Activated naive CD4-positive, alpha-beta T cell treated with anti-CD3 and anti-CD28 coated beads, Interleukin-2, amount 50 U/mL, for 24 hours (primary cell): ENCODE data around the gene ABCC5.
A peak's percentile ranks its signal among the peaks of the same experiment; 100 is the strongest.

Source experiments
- H3K27ac Mint-ChIP-seq: one replicate; pipeline ENCODE4 v1.8.0; 2021; ENCODE audit warnings: mild to moderate bottlenecking, mixed read lengths
- H3K27me3 Mint-ChIP-seq: one replicate; pipeline ENCODE4 v1.8.0; 2021; ENCODE audit warnings: mixed read lengths
- H3K36me3 Mint-ChIP-seq: one replicate; pipeline ENCODE4 v1.8.0; 2021; ENCODE audit warnings: mixed read lengths
- H3K4me1 Mint-ChIP-seq: one replicate; pipeline ENCODE4 v1.8.0; 2021; ENCODE audit warnings: mixed read lengths
- H3K4me3 Mint-ChIP-seq: one replicate; pipeline ENCODE4 v1.8.0; 2021; ENCODE audit warnings: mild to moderate bottlenecking, mixed read lengths
- H3K9me3 Mint-ChIP-seq: one replicate; pipeline ENCODE4 v1.8.0; 2021; ENCODE audit warnings: mixed read lengths

The ABCC5 gene

DNA sequence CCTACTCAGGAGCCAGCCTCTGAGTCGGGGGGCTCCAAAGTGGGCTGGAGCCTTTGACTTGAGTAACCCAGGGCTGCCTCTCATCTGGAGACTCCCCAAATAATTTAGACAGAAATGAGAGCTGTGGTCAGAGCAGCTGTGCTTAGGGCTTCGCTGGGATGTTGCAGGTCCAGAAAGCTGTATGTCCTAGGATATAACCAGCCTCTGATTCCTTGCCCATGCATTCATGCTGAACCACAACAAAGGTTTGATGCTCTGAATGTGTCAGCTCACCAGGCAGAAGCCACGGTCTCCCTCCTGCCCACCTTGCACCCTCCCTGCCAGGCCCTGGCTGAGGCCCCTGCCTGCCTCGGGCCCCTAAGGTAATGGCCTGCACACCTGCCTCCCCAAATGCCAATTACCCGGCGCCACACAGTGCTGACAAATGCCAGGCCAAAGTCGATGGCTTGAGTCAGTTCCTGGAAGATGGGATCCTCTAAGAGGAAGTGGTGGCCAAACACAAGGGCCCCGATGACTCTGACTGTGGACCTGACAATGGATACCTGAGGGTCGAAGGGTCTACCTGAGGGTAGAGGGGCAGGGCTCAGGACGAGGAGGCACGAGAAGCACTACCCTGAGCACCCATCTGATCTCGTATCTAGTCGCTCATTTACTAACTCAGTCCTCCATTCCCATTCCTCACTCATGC lies 111.3 kb downstream of the ABCC5 start:
- H3K9me3 Mint-ChIP-seq = no peaks in the 10 kb centered on the region
- H3K36me3 Mint-ChIP-seq = no peaks in the 10 kb centered on the region
- H3K27me3 Mint-ChIP-seq = no peaks in the 10 kb centered on the region
- no peaks in the 10 kb centered on the region for H3K4me1 Mint-ChIP-seq
- no peak overlapping the region for H3K27ac Mint-ChIP-seq
- no peak overlapping the region for H3K4me3 Mint-ChIP-seq

DNA sequence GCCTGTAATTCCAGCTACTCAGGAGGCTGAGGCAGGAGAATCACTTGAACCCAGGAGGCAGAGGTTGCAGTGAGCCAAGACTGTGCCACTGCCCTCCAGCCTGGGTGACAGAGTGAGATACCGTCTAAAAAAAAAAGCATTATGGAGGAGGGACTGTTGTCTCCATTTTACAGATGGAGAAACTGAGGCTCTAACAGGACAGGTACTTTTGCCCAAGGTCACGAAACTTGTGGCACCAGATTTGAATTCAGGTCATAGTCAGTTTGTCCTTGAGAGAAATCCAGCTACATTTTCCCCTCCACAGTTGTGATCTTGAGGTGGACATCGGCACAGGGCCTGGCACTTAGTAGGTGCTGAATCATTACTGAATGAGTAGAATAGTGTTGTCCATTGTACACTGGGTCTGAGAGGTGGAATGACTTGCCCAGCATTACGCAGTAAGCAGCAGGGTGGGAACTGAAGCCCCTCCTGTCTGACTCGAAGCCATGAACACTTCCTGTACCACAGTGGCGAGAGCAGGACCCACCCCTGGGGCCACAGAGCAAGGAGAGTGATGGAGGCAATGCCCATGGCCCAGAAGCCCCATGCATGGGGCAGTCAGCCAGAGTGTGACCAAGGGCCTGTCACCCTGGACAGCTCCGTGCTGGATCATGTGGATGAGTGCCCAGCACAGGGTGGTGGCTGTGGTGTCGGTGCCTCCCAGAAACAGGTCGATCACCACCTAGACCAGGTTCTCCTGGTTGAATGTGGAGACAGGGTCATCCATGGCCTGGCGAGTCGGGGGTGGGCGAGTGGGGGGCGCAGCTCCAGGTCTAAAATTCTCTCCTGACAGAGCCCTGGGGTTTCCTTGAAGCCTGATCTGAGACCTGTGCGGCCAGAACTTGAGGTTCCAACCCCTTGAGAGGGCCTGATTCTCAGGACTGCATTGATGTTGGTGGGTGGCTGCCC lies 112.6 kb downstream of the ABCC5 start:
- Mint-ChIP-seq H3K27ac (no peak overlapping the region), H3K9me3 (no peaks in the 10 kb centered on the region), H3K4me1 (no peaks in the 10 kb centered on the region), H3K36me3 (peaks cover 2% of the 10 kb centered on the region), H3K27me3 (no peaks in the 10 kb centered on the region), H3K4me3 (no peak overlapping the region)

DNA sequence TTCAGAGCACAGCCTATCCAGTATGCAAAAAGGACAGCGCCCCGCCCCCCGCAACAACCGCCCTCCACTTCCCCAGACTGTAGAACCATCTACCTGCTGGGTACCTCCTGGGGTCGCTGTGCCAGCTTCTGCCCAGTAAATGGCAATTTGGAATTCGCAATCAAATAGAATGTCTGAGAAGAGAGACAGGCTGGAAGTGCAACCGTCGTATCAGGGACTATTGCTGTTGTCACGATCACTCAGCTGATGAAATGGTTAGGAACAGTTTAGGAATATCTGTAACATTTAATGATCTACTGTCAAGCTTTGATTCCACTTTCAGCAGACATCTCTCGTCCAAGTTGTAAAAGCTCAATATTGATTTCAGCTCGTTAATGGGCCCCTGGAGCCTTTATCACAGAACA lies 119.7 kb downstream of the ABCC5 start:
- H3K4me1 Mint-ChIP-seq = no peaks in the 10 kb centered on the region
- H3K4me3 Mint-ChIP-seq = no peak overlapping the region
- peaks cover 3% of the 10 kb centered on the region for H3K27me3 Mint-ChIP-seq
- peaks cover 3% of the 10 kb centered on the region for H3K36me3 Mint-ChIP-seq
- H3K9me3 Mint-ChIP-seq = no peaks in the 10 kb centered on the region
- H3K27ac Mint-ChIP-seq = no peak overlapping the region

DNA sequence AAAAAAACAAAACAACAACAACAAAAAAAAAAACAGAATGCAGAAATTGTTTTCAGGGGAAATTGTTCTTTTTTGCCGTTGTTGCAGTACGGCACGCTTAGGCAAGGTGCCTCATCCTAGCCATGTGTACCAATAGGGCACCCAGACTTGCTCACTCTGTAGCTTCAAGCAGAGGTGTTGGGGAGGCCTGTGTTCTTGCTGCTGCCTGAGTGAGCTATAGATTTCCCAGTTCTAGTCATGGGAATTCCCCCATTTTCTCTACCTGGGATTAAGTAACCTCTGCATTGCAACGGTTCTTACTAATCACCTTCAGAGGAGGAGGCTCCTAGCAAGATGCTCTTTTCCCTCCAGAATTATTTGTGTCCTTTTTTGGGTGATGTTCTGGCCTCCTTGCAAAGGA lies 120.1 kb downstream of the ABCC5 start:
- Mint-ChIP-seq H3K4me1 (no peaks in the 10 kb centered on the region), H3K27me3 (peaks cover 3% of the 10 kb centered on the region), H3K9me3 (no peaks in the 10 kb centered on the region)

DNA sequence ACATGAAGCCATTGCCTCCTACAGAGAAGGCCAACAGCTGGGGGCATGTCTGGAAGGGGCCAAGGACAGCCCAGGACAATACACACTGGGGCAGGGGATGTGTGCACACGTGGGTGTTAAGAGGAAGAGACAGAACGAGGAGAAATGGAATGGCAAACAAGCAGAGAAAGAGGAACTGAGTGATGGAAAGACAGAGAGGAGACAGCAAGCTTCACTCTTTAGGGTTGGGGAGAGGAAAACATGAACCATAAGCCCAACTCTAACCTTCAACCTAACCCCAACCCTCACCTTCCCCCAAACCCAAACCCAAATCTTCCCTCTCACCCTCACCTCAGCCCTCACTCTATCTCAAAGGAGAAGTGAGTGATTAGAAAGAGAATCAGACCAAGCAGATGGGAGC lies 121.1 kb downstream of the ABCC5 start:
- H3K4me3 Mint-ChIP-seq = no peak overlapping the region
- no peak overlapping the region for H3K27ac Mint-ChIP-seq
- peaks cover 3% of the 10 kb centered on the region for H3K27me3 Mint-ChIP-seq
- no peaks in the 10 kb centered on the region for H3K9me3 Mint-ChIP-seq
- peaks cover 3% of the 10 kb centered on the region for H3K36me3 Mint-ChIP-seq
- no peaks in the 10 kb centered on the region for H3K4me1 Mint-ChIP-seq

More for the DNA sequence above, 120.1 kb downstream of the ABCC5 start:
- Mint-ChIP-seq H3K36me3 (peaks cover 3% of the 10 kb centered on the region), H3K27ac (no peak overlapping the region), H3K4me3 (no peak overlapping the region)

DNA sequence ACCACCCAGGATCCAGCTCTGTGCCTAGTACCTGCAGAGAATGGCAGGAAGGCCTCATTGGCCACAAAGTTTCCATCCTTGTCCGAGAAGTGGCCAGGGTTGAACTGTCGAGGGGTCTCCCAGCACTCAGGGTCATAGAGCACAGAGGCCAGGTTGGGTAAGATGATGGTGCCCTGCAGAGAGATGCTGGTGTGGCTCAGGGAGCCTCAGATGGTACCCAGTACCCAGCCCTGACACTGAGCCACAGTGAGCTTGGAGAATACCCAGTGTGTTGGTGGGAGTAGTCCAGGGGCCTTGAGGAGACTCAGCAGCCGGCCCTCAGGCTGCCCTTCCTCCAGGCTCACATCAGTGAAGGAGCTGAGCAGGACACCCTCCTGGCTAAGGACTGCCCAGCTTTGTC lies 121.5 kb downstream of the ABCC5 start:
- Mint-ChIP-seq H3K27me3 (peaks cover 3% of the 10 kb centered on the region), H3K4me1 (no peaks in the 10 kb centered on the region), H3K4me3 (no peak overlapping the region), H3K27ac (no peak overlapping the region), H3K9me3 (no peaks in the 10 kb centered on the region), H3K36me3 (peaks cover 3% of the 10 kb centered on the region)

DNA sequence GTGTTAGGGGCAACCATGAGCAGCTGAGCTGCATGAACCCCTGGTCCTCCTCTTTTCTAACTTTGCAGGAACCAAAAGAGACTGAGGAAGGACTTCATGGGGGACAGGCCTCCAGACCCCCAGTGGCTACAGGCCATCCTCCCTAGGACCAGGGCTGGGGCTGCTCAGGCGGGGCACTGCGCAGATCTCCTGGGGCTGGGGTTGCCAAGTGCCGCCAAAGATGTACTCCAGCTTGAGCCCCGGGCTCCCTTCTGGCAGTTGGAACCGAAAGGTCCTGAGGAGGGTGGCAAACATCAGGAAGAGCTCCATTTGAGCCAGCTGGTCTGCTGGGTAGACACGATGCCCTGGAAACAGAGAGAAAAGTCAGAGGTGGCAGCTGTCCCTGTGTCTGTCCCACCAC lies 121.9 kb downstream of the ABCC5 start:
- H3K27ac Mint-ChIP-seq = no peak overlapping the region
- H3K36me3 Mint-ChIP-seq = peaks cover 3% of the 10 kb centered on the region
- peaks cover 3% of the 10 kb centered on the region for H3K27me3 Mint-ChIP-seq
- H3K9me3 Mint-ChIP-seq = no peaks in the 10 kb centered on the region
- H3K4me3 Mint-ChIP-seq = no peak overlapping the region
- H3K4me1 Mint-ChIP-seq = no peaks in the 10 kb centered on the region

DNA sequence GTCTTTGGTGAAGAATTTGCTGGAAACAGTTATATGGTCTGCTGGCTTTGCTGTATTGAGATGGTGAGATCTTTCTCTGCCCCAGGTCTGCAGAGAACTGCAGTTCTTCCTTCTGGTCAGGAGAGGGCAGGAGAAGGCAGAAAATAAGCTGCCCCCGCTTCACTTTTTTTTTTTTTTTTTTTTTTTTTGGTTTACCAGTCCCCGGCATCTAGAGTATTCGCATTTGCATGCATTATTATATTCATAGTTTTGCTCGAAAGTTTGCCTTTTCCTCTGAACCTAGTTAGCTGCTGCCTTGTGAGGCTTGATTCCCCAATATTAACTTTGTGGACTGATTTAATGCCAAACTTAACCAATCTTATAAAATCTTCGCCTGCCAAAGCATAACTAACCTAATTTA lies 122.4 kb downstream of the ABCC5 start:
- Mint-ChIP-seq H3K36me3 (peaks cover 3% of the 10 kb centered on the region), H3K27me3 (peaks cover 3% of the 10 kb centered on the region), H3K4me3 (no peak overlapping the region), H3K27ac (no peak overlapping the region), H3K9me3 (no peaks in the 10 kb centered on the region), H3K4me1 (no peaks in the 10 kb centered on the region)

DNA sequence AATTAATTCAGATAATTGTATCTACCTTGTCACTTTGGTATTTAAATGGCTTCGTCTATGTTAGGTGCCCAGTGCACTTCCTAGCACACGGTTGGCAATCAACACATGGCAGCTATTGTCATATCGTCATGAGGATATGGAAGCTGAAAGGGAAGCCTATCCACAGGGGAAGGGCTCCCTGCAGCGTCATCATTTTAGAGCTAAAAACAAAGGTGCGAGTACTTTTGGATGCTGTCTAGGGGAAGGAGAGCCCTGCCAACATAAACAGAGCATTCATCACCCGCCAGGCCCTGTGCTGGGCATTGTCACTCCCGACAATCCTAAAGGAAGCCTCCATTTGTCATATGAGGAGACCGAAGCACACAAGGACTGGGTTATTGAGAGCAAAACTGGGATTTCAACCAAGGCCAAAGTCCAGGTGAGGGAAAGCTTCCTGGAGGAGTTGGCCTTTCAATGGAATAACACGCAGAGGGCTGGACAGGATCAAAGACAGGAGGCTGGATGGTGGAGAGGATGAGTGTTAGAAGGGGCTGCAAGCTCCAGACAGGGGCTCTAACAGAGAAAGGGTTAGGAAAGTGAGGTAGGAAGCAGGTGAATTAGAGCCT lies 125.0 kb downstream of the ABCC5 start:
- Mint-ChIP-seq H3K36me3 (no peaks in the 10 kb centered on the region), H3K9me3 (no peaks in the 10 kb centered on the region), H3K27me3 (no peaks in the 10 kb centered on the region), H3K4me1 (no peaks in the 10 kb centered on the region), H3K4me3 (no peak overlapping the region), H3K27ac (no peak overlapping the region)

DNA sequence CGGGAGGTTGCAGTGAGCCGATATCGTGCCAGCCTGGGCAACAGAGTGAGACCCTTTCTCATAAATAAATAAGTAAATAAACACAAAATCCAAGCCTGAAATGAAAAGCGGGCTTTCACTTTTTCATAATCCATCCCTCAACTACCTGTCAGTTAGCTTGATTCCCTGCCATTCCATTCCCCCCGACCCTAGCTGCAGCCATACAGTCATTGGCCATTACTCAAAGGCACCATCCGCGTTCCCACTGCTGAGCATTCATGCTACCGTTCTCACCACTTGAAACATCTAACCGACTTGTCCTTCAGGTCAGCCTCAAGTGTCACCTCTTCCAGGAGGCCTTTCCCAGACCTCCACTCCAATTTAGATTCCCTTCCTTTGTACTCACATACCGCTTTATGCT lies 131.9 kb downstream of the ABCC5 start:
- Mint-ChIP-seq H3K27me3 (no peaks in the 10 kb centered on the region), H3K36me3 (no peaks in the 10 kb centered on the region), H3K4me3 (peak overlapping the region; percentile 63), H3K27ac (no peak overlapping the region), H3K4me1 (peaks cover 39% of the 10 kb centered on the region), H3K9me3 (no peaks in the 10 kb centered on the region)

DNA sequence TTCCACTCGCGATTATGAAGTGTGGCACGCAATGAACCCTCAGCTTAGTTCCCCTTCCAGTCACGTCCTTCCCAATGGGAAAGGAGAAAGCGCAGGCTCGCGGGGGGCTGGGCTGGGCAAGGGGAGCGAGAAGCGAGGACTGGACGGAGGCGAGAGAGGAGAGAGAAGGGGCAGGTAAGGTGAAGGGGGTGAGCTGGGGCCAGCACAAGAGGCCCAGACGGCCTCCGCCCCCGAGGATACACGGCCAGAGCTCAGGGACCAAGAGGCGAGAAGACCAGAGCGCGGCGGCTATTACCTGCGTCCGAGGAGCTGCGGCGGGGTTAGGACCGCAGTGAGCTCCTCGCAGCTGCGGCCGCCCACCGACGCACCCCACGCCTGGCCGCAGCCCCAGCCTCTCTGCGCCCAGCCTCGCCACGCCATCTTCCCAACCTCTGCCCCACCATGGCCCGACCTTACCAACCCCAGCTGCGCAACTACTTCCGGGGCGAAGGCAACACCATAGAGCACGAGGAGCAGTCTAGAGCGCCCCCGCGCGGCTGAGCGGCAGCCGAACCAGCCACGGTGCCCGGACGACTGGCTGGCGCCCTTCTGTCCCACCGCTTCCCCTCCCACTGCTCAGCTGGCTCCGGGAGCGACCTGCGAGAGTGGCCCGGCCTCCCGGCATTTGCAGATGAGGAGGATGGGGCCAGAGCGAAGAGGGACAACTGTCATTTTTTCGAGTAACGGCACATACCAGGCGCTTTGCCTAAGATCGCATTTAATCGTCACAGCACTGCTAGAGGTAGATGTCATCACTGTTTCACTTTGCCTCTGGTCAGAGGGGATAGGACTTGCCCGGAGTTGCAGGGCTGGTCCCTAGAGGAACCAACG lies 133.0 kb downstream of the ABCC5 start, which contains the start of gene PARL:
Gene PARL (minus strand): TSS at position 454 of the 870 bp plus-strand sequence. CDS start 34 bp downstream, at position 420.
- peaks cover 44% of the 10 kb centered on the region for H3K4me1 Mint-ChIP-seq
- peak within 1 kb of the TSS; percentile 90 for H3K27ac Mint-ChIP-seq

DNA sequence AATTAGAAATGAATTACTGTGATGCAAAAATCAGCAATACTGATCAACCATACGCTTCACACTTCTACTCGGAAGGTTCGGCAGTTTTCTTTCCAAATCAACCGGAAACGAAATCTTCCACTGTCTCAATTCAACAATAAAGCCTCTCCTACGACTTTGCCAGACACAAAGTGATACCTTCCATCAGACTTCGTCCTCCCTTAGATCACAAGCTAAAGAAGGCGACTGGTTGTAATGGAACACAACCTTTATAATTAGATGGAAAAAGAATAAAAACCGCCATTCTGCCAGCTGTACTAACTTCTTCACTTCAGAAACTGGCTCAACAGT lies 133.6 kb downstream of the ABCC5 start:
- Mint-ChIP-seq H3K4me1 (peaks cover 48% of the 10 kb centered on the region), H3K27me3 (no peaks in the 10 kb centered on the region), H3K27ac (peak overlapping the region; percentile 90), H3K4me3 (peak overlapping the region; percentile 98), H3K36me3 (peaks cover 2% of the 10 kb centered on the region), H3K9me3 (no peaks in the 10 kb centered on the region)

More for the DNA sequence above, 133.0 kb downstream of the ABCC5 start, which contains the start of gene PARL:
- Mint-ChIP-seq H3K9me3 (no peaks in the 10 kb centered on the region), H3K36me3 (no peaks in the 10 kb centered on the region), H3K27me3 (no peaks in the 10 kb centered on the region), H3K4me3 (peak within 1 kb of the TSS; percentile 98)

DNA sequence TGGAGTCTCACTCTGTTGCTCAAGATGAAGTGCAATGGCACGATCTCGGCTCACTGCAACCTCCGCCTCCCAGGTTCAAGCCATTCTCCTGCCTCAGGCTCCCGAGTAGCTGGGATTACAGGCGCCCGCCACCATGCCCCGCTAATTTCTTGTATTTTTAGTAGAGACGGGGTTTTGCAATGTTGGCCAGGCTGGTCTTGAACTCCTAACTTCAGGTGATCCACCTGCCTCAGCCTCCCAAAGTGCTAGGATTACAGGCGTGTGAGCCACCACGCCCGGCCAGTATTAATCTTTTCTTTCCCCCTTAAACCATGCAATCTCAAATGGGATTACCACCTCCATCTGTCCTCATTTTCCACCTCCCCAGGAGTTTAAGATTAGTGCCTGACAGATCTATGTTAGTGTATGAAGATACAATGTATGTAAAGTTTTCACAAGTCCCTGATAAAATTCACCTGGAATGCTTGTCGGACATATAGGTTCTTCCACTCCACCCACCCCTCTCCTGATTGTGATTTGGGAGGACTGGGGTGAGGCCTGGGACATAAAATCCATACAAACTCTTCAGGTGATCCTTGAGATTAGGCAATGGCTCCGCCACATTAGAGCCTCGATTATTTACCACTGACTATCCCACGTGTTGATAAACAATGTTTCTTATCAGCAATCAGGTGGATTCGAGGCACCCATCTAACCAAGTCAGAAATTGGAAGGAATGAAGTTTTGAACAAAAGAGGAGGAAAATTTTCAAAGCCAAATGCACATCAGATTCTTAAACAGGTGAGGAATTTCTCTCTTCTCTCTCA lies 134.2 kb downstream of the ABCC5 start:
- Mint-ChIP-seq H3K9me3 (no peaks in the 10 kb centered on the region), H3K27ac (peak overlapping the region; percentile 90), H3K36me3 (peaks cover 3% of the 10 kb centered on the region), H3K27me3 (no peaks in the 10 kb centered on the region), H3K4me3 (peak overlapping the region; percentile 98), H3K4me1 (peaks cover 53% of the 10 kb centered on the region)

DNA sequence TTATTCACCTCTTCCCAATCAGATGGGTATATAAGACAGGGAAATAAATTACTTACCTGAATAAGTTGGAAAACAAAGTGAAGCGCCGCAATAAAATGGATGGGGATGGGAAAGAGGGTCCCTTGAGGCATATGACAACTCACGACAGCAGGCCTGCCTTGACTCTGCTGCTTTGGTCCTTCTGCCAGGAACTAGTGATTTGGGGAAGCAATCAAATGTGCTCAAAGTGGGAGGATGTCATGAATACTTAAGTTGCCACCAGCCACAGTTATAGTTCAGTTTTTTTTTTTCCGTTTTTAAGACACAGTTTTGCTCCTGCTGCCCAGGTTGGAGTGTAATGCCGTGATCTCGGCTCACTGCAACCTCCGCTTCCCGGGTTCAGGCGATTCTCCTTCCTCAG lies 137.6 kb downstream of the ABCC5 start:
- H3K4me3 Mint-ChIP-seq = no peak overlapping the region
- H3K27ac Mint-ChIP-seq = no peak overlapping the region
- H3K4me1 Mint-ChIP-seq = peaks cover 70% of the 10 kb centered on the region
- H3K9me3 Mint-ChIP-seq = no peaks in the 10 kb centered on the region
- no peaks in the 10 kb centered on the region for H3K27me3 Mint-ChIP-seq
- H3K36me3 Mint-ChIP-seq = peaks cover 5% of the 10 kb centered on the region
